ENCODE data around the gene BCL2. TPM values are rescaled to one million over a fixed set of nuclear protein-coding genes. Genes with fewer than 3 reads are reported as not detected.

Gene BCL2
- total RNA-seq, 1 donor, result 4.2 TPM

GRCh38 chr18:63309422-63309821, 10.1 kb downstream of the BCL2 start:
- TF ChIP-seq CTCF (IDR thresholded peaks at IDR 0.05; ENCODE audit: insufficient read depth, low read length), result no peak
- H3K4me3 ChIP-seq (ENCODE audit: low read depth, low read length), result no peak overlapping the region
- DNase-seq (ENCODE audit: low read depth), result no peak

GRCh38 chr18:63307551-63308200, 11.9 kb downstream of the BCL2 start:
- H3K4me3 ChIP-seq (ENCODE audit: low read depth, low read length), result no peak overlapping the region
- DNase-seq (ENCODE audit: low read depth), result no peak
- TF ChIP-seq CTCF (IDR thresholded peaks at IDR 0.05; ENCODE audit: insufficient read depth, low read length), result no peak

GRCh38 chr18:63306819-63307550, 12.6 kb downstream of the BCL2 start:
- no peak overlapping the region for H3K4me3 ChIP-seq (ENCODE audit: low read depth, low read length)
- TF ChIP-seq CTCF (IDR thresholded peaks at IDR 0.05; ENCODE audit: insufficient read depth, low read length), result no peak
- DNase-seq (ENCODE audit: low read depth), result no peak

- DNase-seq (ENCODE audit: low read depth), result no peak
- no peak for TF ChIP-seq CTCF (IDR thresholded peaks at IDR 0.05; ENCODE audit: insufficient read depth, low read length)
- H3K4me3 ChIP-seq (ENCODE audit: low read depth, low read length), result no peak overlapping the region
Measured at GRCh38 chr18:63306249-63306648, 13.3 kb downstream of the BCL2 start.

GRCh38 chr18:63303547-63303946, 16.0 kb downstream of the BCL2 start:
- TF ChIP-seq CTCF (IDR thresholded peaks at IDR 0.05; ENCODE audit: insufficient read depth, low read length), result no peak
- no peak for DNase-seq (ENCODE audit: low read depth)
- H3K4me3 ChIP-seq (ENCODE audit: low read depth, low read length), result no peak overlapping the region

GRCh38 chr18:63302636-63303405, 16.7 kb downstream of the BCL2 start:
- no peak for TF ChIP-seq CTCF (IDR thresholded peaks at IDR 0.05; ENCODE audit: insufficient read depth, low read length)
- DNase-seq (ENCODE audit: low read depth), result no peak
- H3K4me3 ChIP-seq (ENCODE audit: low read depth, low read length), result no peak overlapping the region
